MG63 (cell line): ENCODE measurements around the gene MFSD11. TPM values are rescaled to one million over a fixed set of nuclear protein-coding genes. Genes with fewer than 3 reads are reported as not detected.
"Not testable (repeated sequence)": the region's sequence is repeated elsewhere in the genome, so short reads cannot be mapped to it uniquely, and the experiment has no call there.

Experiments
- DNase-seq: peaks from one replicate; pipeline ENCODE4 v3.0.0-alpha.2; 2020
- H3K27me3 ChIP-seq: fragments of 250-450 bp; sonication (Bioruptor Pico); 2 replicates; pipeline ENCODE4 v1.5.1; 2020; ENCODE audit warnings: mild to moderate bottlenecking, moderate library complexity
- H3K36me3 ChIP-seq: fragments of 250-450 bp; sonication (Bioruptor Pico); 2 replicates; pipeline ENCODE4 v1.5.1; 2020; ENCODE audit warnings: mild to moderate bottlenecking, moderate library complexity
- H3K4me3 ChIP-seq: fragments of 250-450 bp; sonication (Bioruptor Pico); 2 replicates; pipeline ENCODE4 v1.5.1; 2020; ENCODE audit warnings: mild to moderate bottlenecking, moderate library complexity
- H3K9me3 ChIP-seq: fragments of 250-450 bp; sonication (Bioruptor Pico); 2 replicates; pipeline ENCODE4 v1.5.1; 2020; ENCODE audit warnings: mild to moderate bottlenecking, moderate library complexity
- total RNA-seq: library from RNA; depleted of rRNA; stranded (reverse); fragments of >200 nt; shearing (Covaris generic); gene quantifications from 2 replicates; pipeline ENCODE4 v1.2.3, GENCODE V29; 2014; ENCODE audit warnings: low replicate concordance

The MFSD11 gene
- total RNA-seq, 1 experiment from 2014 or later, result 23.8 TPM

DNA sequence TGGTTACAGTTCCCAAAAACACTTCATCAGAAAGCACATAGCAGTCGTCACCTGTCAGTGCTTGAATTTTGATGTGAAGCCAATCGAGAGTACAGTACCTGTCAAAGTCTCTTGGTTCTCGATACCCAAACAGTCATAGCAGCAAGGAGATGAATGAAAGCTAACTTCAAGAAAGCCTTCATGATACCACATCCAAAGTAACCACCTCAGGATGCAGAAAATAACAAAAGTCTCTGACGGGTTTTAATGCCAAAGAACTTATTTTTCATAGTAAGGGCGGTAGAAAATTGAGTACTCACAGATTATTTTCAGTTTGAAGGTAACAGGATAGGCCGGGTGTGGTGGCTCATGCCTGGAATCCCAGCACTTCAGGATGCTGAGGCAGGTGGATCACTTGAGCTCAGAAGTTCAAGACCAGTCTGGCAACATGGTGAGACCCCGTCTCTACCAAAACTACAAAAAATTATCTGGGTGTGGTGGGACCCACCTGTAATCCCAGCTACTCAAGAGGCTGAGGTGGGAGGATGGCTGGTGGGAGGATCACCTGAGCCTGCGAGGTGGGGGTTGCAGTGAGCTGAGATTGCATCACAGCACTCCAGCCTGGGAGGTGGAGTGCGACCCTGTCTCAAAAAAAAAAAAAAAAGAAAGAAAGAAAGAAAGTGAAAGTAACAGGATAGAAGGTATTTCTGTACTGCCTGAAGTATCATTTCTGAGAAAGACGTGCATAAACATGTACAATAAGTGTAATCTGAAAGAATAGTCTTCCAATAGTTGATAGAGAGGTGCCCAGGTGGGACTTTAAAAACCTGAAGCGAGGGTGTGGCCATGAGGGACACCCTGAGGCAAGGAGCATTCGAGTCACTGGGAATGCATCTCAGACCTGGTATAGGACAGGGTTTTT lies 15.4 kb downstream of the MFSD11 start:
- Histone ChIP-seq H3K9me3 (no peaks in the 10 kb centered on the region), H3K4me3 (no peak overlapping the region), H3K36me3 (peaks cover 19% of the 10 kb centered on the region), H3K27me3 (no peaks in the 10 kb centered on the region)
- DNase-seq, result no peak

DNA sequence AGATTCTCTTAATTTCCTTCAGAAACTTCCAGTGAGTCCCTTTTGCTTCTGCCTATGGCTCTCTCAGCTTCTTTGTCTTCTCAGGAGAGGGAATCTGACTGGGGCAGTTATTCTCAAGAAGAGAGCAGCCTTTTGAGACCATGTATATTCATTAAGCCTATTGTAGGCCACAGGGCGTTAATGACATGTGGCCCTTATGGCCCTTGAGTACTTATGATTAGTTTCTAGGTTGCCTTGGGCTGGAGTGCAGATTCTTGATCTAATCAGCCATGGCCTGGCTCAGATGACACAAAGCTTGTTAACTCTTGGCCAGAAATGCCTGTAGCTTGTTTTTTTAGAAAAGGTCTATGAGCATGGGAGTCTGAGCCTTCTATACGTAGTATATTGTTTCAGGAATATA lies 17.4 kb downstream of the MFSD11 start:
- H3K9me3 ChIP-seq, result no peaks in the 10 kb centered on the region
- peaks cover 19% of the 10 kb centered on the region for H3K36me3 ChIP-seq
- H3K27me3 ChIP-seq, result no peaks in the 10 kb centered on the region
- H3K4me3 ChIP-seq, result no peak overlapping the region
- no peak for DNase-seq

DNA sequence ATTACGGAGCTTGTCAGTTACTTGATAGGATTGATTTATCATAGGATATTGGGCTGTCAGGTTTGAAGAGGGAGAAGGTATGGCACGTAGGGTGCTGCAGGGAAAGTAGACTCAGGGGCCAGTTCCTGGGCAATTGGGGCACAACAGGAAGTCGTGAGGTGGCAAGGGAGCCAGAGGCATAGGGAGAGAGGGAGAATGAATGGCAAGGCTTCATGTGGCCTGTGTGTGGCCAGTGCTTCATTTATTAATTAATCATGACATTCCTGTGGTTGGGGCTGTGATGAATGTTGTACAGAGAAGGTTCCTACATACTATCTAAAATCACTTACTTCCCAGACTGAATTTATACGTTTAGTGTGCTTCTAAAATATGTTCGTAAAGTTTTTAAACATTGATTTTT lies 19.3 kb downstream of the MFSD11 start:
- H3K4me3 ChIP-seq, result no peak overlapping the region
- peaks cover 16% of the 10 kb centered on the region for H3K36me3 ChIP-seq
- no peaks in the 10 kb centered on the region for H3K27me3 ChIP-seq
- no peaks in the 10 kb centered on the region for H3K9me3 ChIP-seq
- no peak for DNase-seq

DNA sequence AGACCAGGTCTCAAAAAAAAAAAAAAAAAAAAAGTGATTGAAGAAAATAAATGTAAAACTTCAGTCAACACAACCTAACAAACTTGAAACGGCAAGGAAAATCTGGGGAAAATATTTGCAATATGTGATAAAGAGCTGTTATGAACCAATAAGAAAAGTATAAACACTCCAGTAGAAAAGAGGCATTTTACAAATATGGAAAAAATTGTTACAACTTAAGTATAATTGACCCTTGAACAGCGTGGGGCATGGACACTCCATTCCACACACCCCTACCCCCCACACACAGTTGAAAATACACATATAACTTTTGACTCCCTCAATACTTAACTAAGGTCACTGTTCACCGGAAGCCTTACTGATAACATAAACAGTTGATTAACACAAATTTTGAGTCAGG lies 20.7 kb downstream of the MFSD11 start:
- H3K9me3 ChIP-seq, result no peaks in the 10 kb centered on the region
- H3K4me3 ChIP-seq, result no peak overlapping the region
- peaks cover 16% of the 10 kb centered on the region for H3K36me3 ChIP-seq
- DNase-seq, result no peak
- no peaks in the 10 kb centered on the region for H3K27me3 ChIP-seq

DNA sequence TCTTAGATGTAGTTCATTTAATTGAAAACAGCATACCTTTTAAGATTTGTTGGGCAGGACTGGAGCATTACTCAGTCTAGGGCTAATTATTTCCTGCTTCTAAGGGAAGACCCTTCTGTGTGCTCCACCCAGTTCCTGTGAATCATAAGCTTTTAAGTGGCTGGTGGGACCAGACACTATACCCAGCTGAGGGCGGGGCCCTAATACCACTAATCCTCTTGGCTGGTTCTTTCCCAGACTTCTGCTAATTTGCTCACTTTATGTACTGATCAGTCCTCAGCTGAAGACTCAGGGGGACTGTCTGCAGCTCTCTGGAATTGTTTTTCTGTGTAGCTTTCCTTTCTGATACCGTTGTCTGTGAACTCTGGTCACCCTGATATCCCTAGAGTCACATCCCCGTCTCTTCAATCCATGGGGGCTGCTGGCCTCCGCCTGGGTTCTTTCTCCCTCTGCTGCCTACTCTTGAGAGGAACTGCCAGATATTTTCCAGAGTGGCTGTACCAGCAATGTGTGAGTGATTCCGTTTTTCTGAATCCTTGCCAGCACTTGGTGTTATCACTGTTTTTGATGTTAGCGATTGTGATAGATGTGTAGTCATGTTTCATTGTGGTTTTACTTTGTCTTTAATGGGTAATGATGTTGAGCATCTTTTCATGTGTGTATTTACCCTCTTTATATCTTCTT lies 35.1 kb downstream of the MFSD11 start:
- no peaks in the 10 kb centered on the region for H3K27me3 ChIP-seq
- no peak overlapping the region for H3K4me3 ChIP-seq
- peaks cover 37% of the 10 kb centered on the region for H3K36me3 ChIP-seq
- no peaks in the 10 kb centered on the region for H3K9me3 ChIP-seq
- DNase-seq, result peak; percentile 82

DNA sequence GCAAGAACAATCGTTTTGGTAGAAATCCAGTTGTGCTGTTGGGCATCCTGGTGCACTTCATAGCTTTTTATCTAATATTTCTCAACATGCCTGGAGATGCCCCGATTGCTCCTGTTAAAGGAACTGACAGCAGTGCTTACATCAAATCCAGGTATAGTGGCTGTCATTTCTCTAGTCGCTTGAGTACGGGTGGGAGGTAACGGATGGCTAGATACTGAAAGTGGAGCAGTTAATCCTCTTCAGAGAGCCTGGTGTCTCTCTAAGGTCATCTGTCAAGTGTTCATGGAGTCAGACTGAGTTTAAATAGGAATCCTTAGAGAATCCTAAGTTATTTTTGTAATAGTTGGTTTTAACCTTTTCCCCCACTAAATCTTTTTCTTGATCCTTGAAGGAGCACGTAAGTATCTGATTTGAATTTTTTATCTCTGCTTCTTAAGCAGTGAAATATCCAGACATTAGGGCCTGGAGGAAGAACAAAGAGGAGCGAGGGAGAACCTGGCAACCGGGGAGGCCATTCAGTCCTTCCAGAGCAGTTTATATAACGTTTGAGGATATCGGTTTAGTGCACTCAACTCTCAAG lies 37.2 kb downstream of the MFSD11 start:
- DNase-seq, result no peak
- peaks cover 30% of the 10 kb centered on the region for H3K36me3 ChIP-seq
- no peaks in the 10 kb centered on the region for H3K9me3 ChIP-seq
- no peak overlapping the region for H3K4me3 ChIP-seq
- H3K27me3 ChIP-seq, result no peaks in the 10 kb centered on the region

DNA sequence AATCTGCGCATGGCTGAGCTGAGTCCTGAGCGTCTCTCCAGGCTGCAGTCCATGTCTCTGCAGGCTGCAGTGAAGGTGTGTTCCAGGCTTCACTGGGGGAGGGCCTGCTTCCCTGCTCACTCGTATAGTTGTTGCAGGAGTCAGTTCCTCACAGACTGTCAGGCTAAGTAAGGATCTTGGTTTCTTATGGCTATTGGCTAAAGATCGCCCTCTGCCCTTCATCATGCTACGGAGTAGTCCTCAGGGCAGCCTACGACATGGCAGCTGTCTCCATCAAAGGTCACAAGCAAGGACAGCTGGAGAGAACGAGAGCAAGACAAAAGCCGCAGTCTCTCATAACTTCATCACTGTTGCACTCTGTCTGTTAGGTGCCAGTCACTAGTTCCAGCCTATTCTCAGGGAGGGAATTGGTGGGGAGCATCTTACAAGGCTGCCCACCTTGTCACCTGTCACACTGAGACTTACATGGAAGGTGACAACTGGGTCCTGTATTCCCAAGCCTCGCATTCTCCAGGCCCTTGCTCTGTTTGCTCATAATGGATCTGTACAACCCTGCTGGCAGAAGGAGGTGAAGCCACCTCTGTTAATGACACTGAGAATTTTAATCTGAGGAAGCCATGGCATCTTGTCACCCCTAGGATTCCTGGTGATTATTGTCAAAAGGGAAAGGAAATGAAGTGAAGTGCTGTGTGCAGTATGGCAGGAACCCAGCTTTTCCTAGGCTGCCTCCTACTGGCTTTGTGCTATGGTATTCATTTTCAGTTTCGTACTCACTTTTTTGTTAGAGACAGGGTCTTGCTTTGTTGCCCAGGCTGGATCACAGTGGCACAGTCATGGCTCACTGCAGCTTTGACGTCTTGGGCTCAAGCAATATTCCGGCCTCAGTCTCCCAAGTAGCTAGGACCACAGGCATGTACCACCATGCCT lies 43.4 kb downstream of the MFSD11 start:
- Histone ChIP-seq H3K36me3 (peaks cover 22% of the 10 kb centered on the region), H3K27me3 (no peaks in the 10 kb centered on the region), H3K4me3 (no peak overlapping the region), H3K9me3 (no peaks in the 10 kb centered on the region)
- no peak for DNase-seq

DNA sequence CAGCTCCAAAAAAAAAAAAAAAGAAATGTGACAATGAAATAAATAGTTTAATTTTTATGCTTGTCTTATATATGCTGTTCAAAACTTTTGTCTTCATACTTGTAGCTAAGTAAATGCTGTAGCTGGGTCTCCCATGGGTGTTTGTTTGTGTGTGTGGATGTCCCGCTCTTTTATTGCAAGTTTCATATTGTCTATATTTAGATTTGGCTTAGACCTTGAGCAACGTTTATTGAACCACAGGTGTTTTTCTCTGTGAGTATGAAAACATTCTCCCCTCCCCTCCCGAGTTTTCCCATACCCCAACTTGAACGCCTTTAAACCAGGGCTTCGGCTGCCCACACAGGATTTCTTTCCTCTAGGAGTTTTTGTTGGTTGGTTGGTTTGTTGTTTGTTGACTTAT lies 45.2 kb downstream of the MFSD11 start:
- Histone ChIP-seq H3K36me3 (peaks cover 12% of the 10 kb centered on the region), H3K27me3 (no peaks in the 10 kb centered on the region), H3K4me3 (no peak overlapping the region), H3K9me3 (no peaks in the 10 kb centered on the region)
- no peak for DNase-seq

DNA sequence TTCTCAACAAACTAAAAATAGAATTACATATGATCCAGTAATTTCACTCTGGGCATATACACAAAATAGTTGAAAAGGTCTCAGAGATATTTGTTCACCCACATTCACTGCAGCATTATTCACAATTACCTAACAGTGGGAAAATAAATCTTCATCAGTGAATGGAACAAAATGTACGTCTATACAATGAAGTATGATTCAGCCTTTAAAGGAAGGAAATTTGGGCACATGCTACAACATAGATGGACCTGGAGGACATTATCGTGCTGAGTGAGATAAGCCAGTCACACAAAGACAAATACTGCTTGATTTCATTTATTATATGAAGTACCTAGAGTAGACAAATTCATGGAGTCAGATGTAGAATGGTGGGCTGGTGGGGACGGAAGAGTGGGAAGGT lies 47.0 kb downstream of the MFSD11 start:
- DNase-seq, result no peak
- H3K4me3 ChIP-seq, result no peak overlapping the region
- peaks cover 8% of the 10 kb centered on the region for H3K36me3 ChIP-seq
- no peaks in the 10 kb centered on the region for H3K27me3 ChIP-seq
- H3K9me3 ChIP-seq, result no peaks in the 10 kb centered on the region

DNA sequence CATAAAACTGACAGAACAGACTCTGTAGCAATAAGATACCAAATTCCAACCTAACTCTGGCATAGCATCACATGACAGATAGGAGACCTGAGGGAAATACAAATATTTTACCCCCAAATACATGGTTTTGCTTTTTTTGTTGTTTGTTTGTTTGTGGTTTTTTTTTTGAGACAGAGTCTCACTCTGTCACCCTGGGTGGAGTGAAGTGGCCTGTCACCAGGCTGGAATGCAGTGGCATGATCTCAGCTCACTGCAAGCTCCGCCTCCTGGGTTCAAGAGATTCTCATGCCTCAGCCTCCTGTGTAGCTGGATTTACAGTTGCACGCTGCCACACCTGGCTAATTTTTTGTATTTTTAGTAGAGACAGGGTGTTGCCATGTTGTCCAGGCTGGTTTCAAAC lies 49.9 kb downstream of the MFSD11 start:
- not testable (repeated sequence) for H3K9me3 ChIP-seq, H3K27me3 ChIP-seq, H3K4me3 ChIP-seq, H3K36me3 ChIP-seq
- DNase-seq, result peak; percentile 9

DNA sequence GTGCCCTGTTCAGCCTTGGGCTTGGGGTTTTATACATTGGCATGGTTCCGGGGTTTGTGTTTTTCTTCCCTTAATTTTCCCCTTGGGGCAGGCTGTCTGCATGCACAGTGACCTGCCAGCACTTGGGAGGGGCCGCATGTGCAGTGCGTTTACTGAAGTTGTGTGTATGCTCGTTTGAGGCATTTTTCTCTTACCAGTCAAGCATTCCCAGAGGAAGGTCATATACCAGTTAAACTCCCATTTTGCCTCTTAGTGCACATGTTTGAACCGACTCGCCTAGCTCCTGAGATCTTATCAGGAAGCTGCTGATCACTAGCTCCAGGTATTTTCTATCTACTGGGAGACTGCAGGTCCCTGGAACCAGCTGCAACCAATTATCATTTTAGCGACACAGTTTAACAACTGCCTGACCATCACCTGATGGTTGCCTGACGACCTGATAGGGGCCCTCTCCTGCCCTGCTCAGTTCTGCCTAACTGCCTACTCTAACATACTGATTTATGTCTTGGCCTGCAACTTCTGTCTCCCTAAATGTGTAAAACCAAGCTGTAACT lies 51.4 kb downstream of the MFSD11 start:
- no peak overlapping the region for H3K4me3 ChIP-seq
- H3K9me3 ChIP-seq, result no peaks in the 10 kb centered on the region
- no peaks in the 10 kb centered on the region for H3K27me3 ChIP-seq
- H3K36me3 ChIP-seq, result no peaks in the 10 kb centered on the region; the same call in 1 of the 2 replicates
- DNase-seq, result no peak

DNA sequence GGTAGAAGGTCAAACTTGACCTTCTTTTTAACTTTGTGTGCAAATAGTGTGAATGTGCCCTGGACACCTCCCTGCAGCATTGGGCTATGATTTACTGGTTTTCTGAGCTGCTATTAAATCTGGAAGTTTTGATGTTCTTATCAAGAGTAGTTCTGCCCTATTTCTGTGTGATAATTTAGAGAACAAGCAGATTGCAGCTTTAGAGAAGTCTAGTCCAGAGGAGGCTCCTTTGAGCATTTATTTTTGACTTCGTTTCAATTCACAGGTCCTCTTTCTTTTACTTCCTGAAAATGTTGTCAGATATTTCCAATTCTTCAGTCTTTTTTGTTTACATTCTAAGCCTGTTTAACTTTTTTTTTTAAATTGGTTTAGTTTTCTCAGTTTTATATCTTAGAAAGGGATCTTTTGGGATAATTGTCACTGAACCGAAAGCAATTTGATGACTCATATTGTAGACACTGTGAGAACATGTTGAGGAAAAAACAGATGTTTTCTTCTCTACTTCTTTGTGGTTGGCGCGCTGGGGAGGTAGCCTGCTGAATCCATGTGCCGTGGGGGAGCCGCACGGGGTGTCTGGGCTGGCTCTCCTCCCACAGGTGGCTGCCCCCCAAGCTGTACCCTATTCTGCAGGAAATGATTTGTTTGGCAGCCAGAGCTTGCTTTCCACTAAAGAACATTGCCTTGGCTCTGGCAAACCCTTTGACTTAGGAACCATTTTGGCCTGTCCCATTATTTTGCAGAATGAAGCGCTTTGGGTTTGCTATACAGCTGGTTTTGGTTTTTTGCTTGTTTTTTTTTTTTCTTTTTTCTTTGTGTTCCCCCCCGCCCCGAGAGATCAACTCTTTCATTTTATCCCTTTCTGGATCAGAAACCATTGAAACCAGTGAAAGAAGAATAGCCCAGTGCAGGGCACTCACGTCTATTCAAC lies 53.4 kb downstream of the MFSD11 start:
- DNase-seq, result peak; percentile 54
- H3K27me3 ChIP-seq, result no peaks in the 10 kb centered on the region
- no peaks in the 10 kb centered on the region; the same call in 1 of the 2 replicates for H3K36me3 ChIP-seq
- no peaks in the 10 kb centered on the region for H3K9me3 ChIP-seq
- no peak overlapping the region for H3K4me3 ChIP-seq

DNA sequence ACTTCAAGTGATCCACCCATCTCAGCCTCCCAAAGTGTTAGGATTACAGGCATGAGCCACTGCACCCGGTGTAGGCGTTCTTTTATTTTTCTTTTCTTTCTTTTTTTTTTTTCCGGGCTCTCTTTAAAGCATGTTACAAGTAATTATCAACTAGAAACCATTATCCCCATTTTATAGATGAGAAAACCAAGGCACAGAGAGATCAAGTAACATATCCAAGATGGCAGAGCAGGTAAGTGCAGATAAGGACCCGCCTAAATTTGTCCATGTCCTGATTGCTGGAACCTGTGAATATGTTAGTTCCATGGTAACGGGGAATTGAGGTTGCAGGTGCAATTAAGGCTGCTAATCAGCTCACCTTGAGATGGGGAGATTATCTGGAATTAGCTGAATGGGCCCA lies 54.4 kb downstream of the MFSD11 start:
- no peaks in the 10 kb centered on the region for H3K36me3 ChIP-seq
- DNase-seq, result no peak
- H3K4me3 ChIP-seq, result no peak overlapping the region
- no peaks in the 10 kb centered on the region for H3K9me3 ChIP-seq
- H3K27me3 ChIP-seq, result no peaks in the 10 kb centered on the region

DNA sequence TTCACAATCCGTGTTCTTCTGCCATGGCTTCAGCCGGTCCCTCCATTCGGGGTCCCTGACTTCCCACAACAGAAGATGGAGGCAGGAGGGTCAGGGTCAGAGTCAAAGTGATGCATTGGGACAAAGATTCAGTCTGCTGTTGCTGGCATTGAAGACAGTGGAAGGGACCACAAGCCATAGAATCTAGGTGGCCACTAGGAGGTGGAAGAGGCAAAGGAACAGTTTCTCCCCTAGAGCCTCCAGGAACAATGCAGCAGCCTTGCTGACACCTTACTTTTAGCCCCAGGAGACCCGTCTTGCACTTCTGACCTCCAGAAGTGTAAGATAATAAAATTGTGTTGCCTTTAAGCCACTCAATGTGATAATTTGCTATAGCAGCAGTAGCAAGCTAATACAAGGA lies 55.9 kb downstream of the MFSD11 start:
- Histone ChIP-seq H3K9me3 (no peaks in the 10 kb centered on the region), H3K4me3 (no peak overlapping the region), H3K27me3 (no peaks in the 10 kb centered on the region), H3K36me3 (no peaks in the 10 kb centered on the region)
- DNase-seq, result no peak

DNA sequence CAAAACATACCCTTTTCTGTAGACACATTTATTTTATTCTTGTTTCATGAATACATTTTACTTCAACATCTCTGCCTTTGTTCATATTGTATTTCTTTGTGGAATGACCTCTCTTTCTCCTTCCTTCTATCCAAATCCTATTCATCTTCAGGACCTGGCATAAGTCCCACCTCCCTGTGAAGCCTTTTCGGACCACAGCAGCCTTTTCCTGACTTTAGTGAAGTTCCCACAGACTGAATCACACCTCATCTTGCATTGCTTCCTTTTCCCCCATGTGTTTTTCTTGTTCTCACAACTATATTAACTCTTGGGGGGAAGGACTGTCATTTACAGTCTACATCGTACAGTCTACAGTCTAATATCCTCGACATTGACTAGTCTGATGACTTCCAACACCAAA lies 58.2 kb downstream of the MFSD11 start:
- no peaks in the 10 kb centered on the region for H3K27me3 ChIP-seq
- no peaks in the 10 kb centered on the region for H3K9me3 ChIP-seq
- DNase-seq, result no peak
- H3K4me3 ChIP-seq, result no peak overlapping the region
- H3K36me3 ChIP-seq, result no peaks in the 10 kb centered on the region
